OCI-LY1 (cell line): ENCODE measurements around the gene USP49.

ENCODE experiments used
- CTCF ChIP-seq: fragments of 200-600 bp; sonication (generic), shearing (Covaris generic); IDR thresholded peaks from 2 replicates; pipeline ENCODE4 v1.5.1; 2017; ENCODE audit warnings: mild to moderate bottlenecking, antibody characterized with exemption, low read length, moderate library complexity, mixed read lengths
- EZH2 ChIP-seq: fragments of 200-600 bp; sonication (generic), shearing (Covaris generic); IDR thresholded peaks from 2 replicates; pipeline ENCODE4 v1.8.0; 2017; ENCODE audit warnings: borderline replicate concordance, mixed run types, mild to moderate bottlenecking, antibody characterized with exemption, low read length, moderate library complexity, mixed read lengths

DNA sequence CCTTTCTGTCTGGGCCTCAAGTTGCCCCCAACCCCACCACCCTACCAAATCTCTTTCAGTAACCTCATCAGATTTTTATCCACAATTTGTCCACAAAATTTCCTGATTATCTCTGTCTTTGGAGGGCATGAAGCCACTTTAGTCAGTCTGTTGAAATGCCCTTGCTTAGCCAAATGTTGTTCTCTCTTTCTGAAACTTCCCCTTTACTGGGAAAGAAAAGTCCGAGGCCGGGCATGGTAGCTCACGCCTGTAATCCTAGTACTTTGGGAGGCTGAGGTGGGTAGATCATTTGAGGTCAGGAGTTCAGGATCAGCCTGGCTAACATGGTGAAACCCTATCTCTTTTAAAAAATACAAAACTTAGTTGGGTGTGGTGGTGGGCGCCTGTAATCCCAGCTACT is 73.9 kb downstream of the USP49 start:
- TF ChIP-seq CTCF = no peak
- no peak for TF ChIP-seq EZH2
